ENCODE results near the gene RHOBTB1. TPM values are rescaled to one million over a fixed set of nuclear protein-coding genes. Genes with fewer than 3 reads are reported as not detected.

RHOBTB1 gene
- total and polyA plus RNA-seq, 2 experiments from 2014 or later: 18.4 to 40.8 TPM

DNA sequence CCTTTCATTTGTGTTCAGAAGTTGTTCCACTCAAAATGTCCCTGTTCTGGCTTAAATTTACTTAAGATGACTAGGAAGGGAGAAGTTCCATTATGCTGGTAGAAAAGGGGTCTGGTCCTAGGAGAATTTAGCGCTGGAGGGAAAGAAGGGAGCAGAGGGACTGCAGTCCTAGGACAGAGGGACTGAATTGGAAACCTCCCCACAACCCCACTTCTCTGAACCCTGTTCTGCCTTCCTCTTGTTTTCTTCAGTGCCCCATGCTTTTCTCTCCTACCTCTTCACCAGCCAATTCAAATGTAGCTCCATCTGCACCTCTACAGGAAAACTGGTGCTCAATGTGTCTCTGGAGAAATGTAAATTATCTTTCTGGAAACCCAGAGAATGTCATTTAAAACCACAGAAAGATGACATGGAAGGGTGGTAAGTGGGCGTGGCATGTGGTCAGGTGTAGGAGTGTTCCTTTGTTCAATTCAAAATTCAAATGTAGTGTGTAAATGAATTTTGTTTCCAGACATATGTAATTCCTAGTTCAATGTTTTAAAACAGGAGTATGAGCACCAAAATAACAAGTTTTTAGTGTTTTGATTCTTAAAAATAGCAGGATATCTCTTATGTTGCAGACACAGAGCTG, 24.0 kb upstream of the RHOBTB1 start:
- no peak overlapping the region for H2AFZ ChIP-seq
- H3K36me3 ChIP-seq (replicated peaks; ENCODE audit: insufficient read depth, low read depth): no peaks in the 10 kb centered on the region
- DNase-seq (ENCODE audit: low spot score): no peak
- H3K79me2 ChIP-seq: no peaks in the 10 kb centered on the region
- no peak overlapping the region for H3K4me2 ChIP-seq
- peaks cover 5% of the 10 kb centered on the region for H3K4me1 ChIP-seq (ENCODE audit: insufficient read depth)
- H3K9me3 ChIP-seq (ENCODE audit: low read depth): no peaks in the 10 kb centered on the region
- no peaks in the 10 kb centered on the region for H3K27me3 ChIP-seq
- H3K4me3 ChIP-seq: no peak overlapping the region
- TF ChIP-seq EZH2 (IDR thresholded peaks at IDR 0.05; ENCODE audit: borderline replicate concordance): no peak
- TF ChIP-seq, protein P1, sequence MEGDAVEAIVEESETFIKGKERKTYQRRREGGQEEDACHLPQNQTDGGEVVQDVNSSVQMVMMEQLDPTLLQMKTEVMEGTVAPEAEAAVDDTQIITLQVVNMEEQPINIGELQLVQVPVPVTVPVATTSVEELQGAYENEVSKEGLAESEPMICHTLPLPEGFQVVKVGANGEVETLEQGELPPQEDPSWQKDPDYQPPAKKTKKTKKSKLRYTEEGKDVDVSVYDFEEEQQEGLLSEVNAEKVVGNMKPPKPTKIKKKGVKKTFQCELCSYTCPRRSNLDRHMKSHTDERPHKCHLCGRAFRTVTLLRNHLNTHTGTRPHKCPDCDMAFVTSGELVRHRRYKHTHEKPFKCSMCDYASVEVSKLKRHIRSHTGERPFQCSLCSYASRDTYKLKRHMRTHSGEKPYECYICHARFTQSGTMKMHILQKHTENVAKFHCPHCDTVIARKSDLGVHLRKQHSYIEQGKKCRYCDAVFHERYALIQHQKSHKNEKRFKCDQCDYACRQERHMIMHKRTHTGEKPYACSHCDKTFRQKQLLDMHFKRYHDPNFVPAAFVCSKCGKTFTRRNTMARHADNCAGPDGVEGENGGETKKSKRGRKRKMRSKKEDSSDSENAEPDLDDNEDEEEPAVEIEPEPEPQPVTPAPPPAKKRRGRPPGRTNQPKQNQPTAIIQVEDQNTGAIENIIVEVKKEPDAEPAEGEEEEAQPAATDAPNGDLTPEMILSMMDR (IDR thresholded peaks at IDR 0.05; ENCODE audit: poor library complexity): no peak
- TF ChIP-seq EZH2phosphoT487 (IDR thresholded peaks at IDR 0.05; ENCODE audit: low read depth, severe bottlenecking, unreplicated experiment): no peak
- no peak overlapping the region for H3K27ac ChIP-seq
- 98% methylated on average over 2 of the region's 2 CpGs for WGBS (ENCODE audit: low lambda C conversion rate, missing lambda C conversion rate)
- no peaks in the 10 kb centered on the region for H4K20me1 ChIP-seq (ENCODE audit: insufficient read depth, poor library complexity, severe bottlenecking)
- H3K9me2 ChIP-seq (replicated peaks; ENCODE audit: insufficient read depth): no peaks in the 10 kb centered on the region

DNA sequence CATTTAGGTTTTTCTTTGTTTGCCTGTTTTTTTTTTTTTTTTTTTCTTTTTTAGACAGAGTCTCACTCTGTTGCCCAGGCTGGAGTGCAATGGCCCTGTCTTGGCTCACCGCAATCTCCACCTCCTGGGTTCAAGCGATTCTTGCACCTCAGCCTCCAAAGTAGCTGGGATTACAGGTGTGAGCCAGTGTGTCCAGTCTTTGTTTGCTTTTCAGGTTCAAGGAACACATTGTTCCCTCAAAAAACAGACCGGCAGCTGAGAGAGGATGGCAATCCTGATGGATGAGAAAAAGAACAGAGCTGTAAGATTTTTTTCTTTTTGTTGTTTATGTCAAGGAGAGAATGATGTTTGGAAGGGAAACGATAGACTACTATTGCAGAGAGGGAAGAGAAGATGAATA, 23.3 kb upstream of the RHOBTB1 start:
- Histone ChIP-seq H3K79me2 (no peaks in the 10 kb centered on the region), H3K36me3 (replicated peaks; ENCODE audit: insufficient read depth, low read depth) (no peaks in the 10 kb centered on the region), H3K9me3 (ENCODE audit: low read depth) (no peaks in the 10 kb centered on the region), H3K4me3 (no peak overlapping the region), H2AFZ (no peak overlapping the region), H3K27me3 (no peaks in the 10 kb centered on the region), H3K27ac (no peak overlapping the region), H3K9me2 (replicated peaks; ENCODE audit: insufficient read depth) (no peaks in the 10 kb centered on the region), H4K20me1 (ENCODE audit: insufficient read depth, poor library complexity, severe bottlenecking) (no peaks in the 10 kb centered on the region), H3K4me1 (ENCODE audit: insufficient read depth) (peaks cover 5% of the 10 kb centered on the region), H3K4me2 (no peak overlapping the region)
- TF ChIP-seq EZH2phosphoT487 (IDR thresholded peaks at IDR 0.05; ENCODE audit: low read depth, severe bottlenecking, unreplicated experiment): no peak
- DNase-seq (ENCODE audit: low spot score): no peak
- 64% methylated on average over 4 of the region's 4 CpGs for WGBS (ENCODE audit: low lambda C conversion rate, missing lambda C conversion rate)

DNA sequence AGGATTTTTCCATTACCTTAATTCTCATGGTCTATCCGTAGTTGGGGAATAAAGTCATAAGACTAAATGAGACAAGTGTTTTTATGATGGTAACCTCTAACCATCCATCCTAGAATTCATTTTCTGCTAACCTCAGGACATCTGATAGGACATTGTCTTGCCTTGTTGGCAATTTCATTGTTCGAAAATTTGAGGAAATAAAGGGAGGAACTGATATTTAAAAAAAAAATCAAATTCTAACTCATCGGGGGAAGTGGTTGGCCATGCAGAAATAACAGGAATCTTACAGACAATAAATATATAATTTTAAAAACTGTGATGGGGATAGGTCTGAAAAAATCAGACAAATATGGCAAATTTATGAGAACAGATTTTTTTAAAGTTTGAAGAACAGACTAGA, 21.7 kb upstream of the RHOBTB1 start:
- no peak for DNase-seq (ENCODE audit: low spot score)
- Histone ChIP-seq H3K79me2 (no peaks in the 10 kb centered on the region), H3K4me3 (no peak overlapping the region), H3K9me3 (ENCODE audit: low read depth) (no peaks in the 10 kb centered on the region), H3K27me3 (no peaks in the 10 kb centered on the region), H3K9me2 (replicated peaks; ENCODE audit: insufficient read depth) (no peaks in the 10 kb centered on the region), H3K36me3 (replicated peaks; ENCODE audit: insufficient read depth, low read depth) (no peaks in the 10 kb centered on the region), H3K27ac (peak overlapping the region; percentile 68), H3K4me2 (no peak overlapping the region), H3K4me1 (ENCODE audit: insufficient read depth) (peaks cover 5% of the 10 kb centered on the region), H4K20me1 (ENCODE audit: insufficient read depth, poor library complexity, severe bottlenecking) (no peaks in the 10 kb centered on the region), H2AFZ (no peak overlapping the region)
- 94% methylated on average over 3 of the region's 3 CpGs for whole genome bisulfite sequencing (ENCODE audit: low lambda C conversion rate, missing lambda C conversion rate)
- no peak for TF ChIP-seq EZH2 (IDR thresholded peaks at IDR 0.05; ENCODE audit: borderline replicate concordance)
- TF ChIP-seq EZH2phosphoT487 (IDR thresholded peaks at IDR 0.05; ENCODE audit: low read depth, severe bottlenecking, unreplicated experiment): no peak
- TF ChIP-seq, protein P1 (IDR thresholded peaks at IDR 0.05; ENCODE audit: poor library complexity): no peak

DNA sequence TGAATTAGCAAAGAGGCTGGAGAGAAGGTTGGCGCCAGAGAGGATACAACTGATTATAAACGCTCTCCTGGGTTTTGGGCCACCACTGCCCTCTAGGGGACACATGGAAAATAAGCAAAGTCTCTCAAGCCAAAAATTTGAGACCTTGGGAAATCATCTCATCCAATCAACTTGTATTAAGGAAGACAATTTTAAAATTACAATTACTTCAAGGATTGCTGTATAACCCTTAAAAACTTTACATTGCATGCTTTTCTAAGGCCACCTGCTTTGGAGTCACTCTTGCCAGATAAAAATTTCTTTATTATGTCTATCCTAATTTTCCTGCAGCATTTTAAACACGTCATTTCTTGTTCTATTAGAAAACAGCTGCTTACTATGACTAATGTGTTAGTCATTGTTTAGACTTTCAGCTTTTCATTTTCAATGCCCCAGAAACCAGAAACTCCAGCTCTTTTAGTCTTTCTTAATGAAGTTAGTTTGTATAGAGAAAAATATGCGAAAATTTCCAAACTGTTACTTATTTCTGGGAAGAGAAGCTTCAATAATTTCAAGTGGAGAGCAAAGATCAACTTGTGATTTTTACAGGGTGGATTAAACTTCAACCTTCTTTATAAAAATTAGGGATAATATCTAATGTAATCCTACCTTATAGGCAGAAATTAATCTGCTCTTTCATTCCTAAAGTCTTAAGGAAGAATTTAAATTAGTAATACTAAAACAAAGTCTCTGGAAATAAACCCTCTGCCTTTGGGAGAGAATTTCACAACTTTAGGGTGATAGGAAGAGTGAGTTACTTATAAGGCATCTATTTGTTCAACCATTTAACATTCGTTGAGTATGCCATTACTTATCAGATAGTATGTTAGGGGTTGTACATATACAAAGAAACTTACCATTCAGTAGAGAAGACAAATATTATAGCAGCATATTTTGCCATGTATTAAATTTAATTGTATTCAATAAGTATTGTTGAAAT, 20.6 kb upstream of the RHOBTB1 start:
- Histone ChIP-seq H3K4me3 (no peak overlapping the region), H3K27ac (peak overlapping the region; percentile 68), H2AFZ (no peak overlapping the region), H3K36me3 (replicated peaks; ENCODE audit: insufficient read depth, low read depth) (no peaks in the 10 kb centered on the region), H3K9me3 (ENCODE audit: low read depth) (no peaks in the 10 kb centered on the region), H3K79me2 (no peaks in the 10 kb centered on the region), H3K9me2 (replicated peaks; ENCODE audit: insufficient read depth) (no peaks in the 10 kb centered on the region), H3K4me1 (ENCODE audit: insufficient read depth) (peaks cover 5% of the 10 kb centered on the region), H3K4me2 (peak overlapping the region; percentile 6), H3K27me3 (no peaks in the 10 kb centered on the region), H4K20me1 (ENCODE audit: insufficient read depth, poor library complexity, severe bottlenecking) (no peaks in the 10 kb centered on the region)
- peak; percentile 85 for DNase-seq (ENCODE audit: low spot score)
- WGBS (ENCODE audit: low lambda C conversion rate, missing lambda C conversion rate): 31% methylated on average over 5 of the region's 5 CpGs
- TF ChIP-seq, protein P1 (IDR thresholded peaks at IDR 0.05; ENCODE audit: poor library complexity): peak; percentile 89
- no peak for TF ChIP-seq EZH2 (IDR thresholded peaks at IDR 0.05; ENCODE audit: borderline replicate concordance)
